SK-N-SH treated with all-trans-retinoic acid at 6 μM for 48 hours (cell line): ENCODE data around the gene REM2.

Experiments used
- CREB5 ChIP-seq: fragments of 250-450 bp; sonication (Bioruptor Pico); IDR thresholded peaks from 2 replicates; pipeline ENCODE4 v1.5.1; 2020; ENCODE audit warnings: low read depth, mild to moderate bottlenecking, moderate library complexity
- ZC3H10 ChIP-seq: fragments of 250-450 bp; sonication (Bioruptor Pico); IDR thresholded peaks from 2 replicates; pipeline ENCODE4 v1.5.1; 2021; ENCODE audit warnings: mild to moderate bottlenecking, moderate library complexity

GRCh38 chr14:22852940-22853767 lies 29.9 kb upstream of the REM2 start:
- TF ChIP-seq CREB5 (CRISPR knock-in tag), result no peak
- TF ChIP-seq ZC3H10 (CRISPR knock-in tag), result no peak
